K562 (cell line): ENCODE data around the gene WDFY2. TPM values are rescaled to one million over a fixed set of nuclear protein-coding genes. Genes with fewer than 3 reads are reported as not detected.

ENCODE experiments used
- CHAMP1 ChIP-seq: fragments of 450-650 bp; IDR thresholded peaks from 2 replicates; pipeline ENCODE4 v1.6.1; 2016; ENCODE audit warnings: mild to moderate bottlenecking
- CREB1 ChIP-seq, 2 experiments: sonication (generic) in 1 of 2; formaldehyde crosslinking in 1 of 2; IDR thresholded peaks; 2 replicates each; pipeline versions ENCODE4 v1.6.1 to v1.8.0; 2012 to 2022; ENCODE audit warnings: inconsistent platforms in 1 of 2, mild to moderate bottlenecking in 1 of 2, missing genetic modification reagents in 1 of 2, moderate library complexity in 1 of 2
- HDAC6 ChIP-seq: IDR thresholded peaks from 2 replicates; pipeline ENCODE4 v1.6.1; 2012; ENCODE audit warnings: low read depth, mild to moderate bottlenecking, control low read depth, inconsistent platforms, low read length, moderate library complexity
- MAFF ChIP-seq: IDR thresholded peaks from 2 replicates; pipeline ENCODE4 v1.6.1; 2012; ENCODE audit warnings: low read length, improper control_type of control experiment
- NCOA6 ChIP-seq: fragments of 450-650 bp; IDR thresholded peaks from 2 replicates; pipeline ENCODE4 v1.6.1; 2017; ENCODE audit warnings: mild to moderate bottlenecking
- PHB2 ChIP-seq: fragments of 450-650 bp; IDR thresholded peaks from 2 replicates; pipeline ENCODE4 v1.6.1; 2017; ENCODE audit warnings: low read depth
- POLR2A ChIP-seq: fragments of 450-650 bp; conservative IDR thresholded peaks from 2 replicates; pipeline ENCODE4 v1.6.1; 2016
- RFX5 ChIP-seq: IDR thresholded peaks from 2 replicates; pipeline ENCODE4 v1.6.1; 2011; ENCODE audit warnings: low read depth, mild to moderate bottlenecking, improper control_type of control experiment, low read length
- USF1 ChIP-seq: sonication (generic); formaldehyde crosslinking; IDR thresholded peaks from 2 replicates; pipeline ENCODE4 v1.9.0; 2022; ENCODE audit warnings: mild to moderate bottlenecking, missing genetic modification reagents
- ZKSCAN3 ChIP-seq: fragments of 250-450 bp; sonication (Bioruptor Pico); IDR thresholded peaks from 2 replicates; pipeline ENCODE4 v1.4.0; 2020
- ZNF124 ChIP-seq: sonication (generic); formaldehyde crosslinking; IDR thresholded peaks from 2 replicates; pipeline ENCODE4 v1.8.1; 2022; ENCODE audit warnings: missing genetic modification reagents
- ZNF354B ChIP-seq: fragments of 250-450 bp; sonication (Bioruptor Pico); IDR thresholded peaks from 2 replicates; pipeline ENCODE4 v1.4.0; 2020
- ZZZ3 ChIP-seq: fragments of 450-650 bp; IDR thresholded peaks from 2 replicates; pipeline ENCODE4 v1.6.1; 2016; ENCODE audit warnings: antibody characterized with exemption, mild to moderate bottlenecking, moderate library complexity
- polyA plus RNA-seq, 8 experiments: library from polyadenylated mRNA; depleted of rRNA in 4 of 8; stranded (reverse) in 5 of 8; unstranded in 3 of 8; fragments of >200 nt; fragmentation: Nextera tagmentation in 2 of 8; fragmentation: Illumina TruSeq in 1 of 8; extraction: Ambion mirVana in 2 of 8; extraction: Trizol in 1 of 8; gene quantifications; 2 replicates each; pipeline versions ENCODE4 v1.2.1 to v1.2.3, GENCODE V29; 2011 to 2014; ENCODE audit warnings: inconsistent platforms in 1 of 8, missing spikeins in 1 of 8
- total RNA-seq, 7 experiments: library from RNA; depleted of rRNA in 6 of 7; stranded (reverse); fragments of >200 nt in 6 of 7; fragmentation: Illumina TruSeq in 2 of 7; extraction: Trizol in 2 of 7; gene quantifications; 2 replicates each; pipeline versions ENCODE4 v1.2.1 to v1.2.3, GENCODE V29; 2011 to 2021; ENCODE audit warnings: low replicate concordance in 1 of 7
- TF ChIP-seq, protein P1 (sequence below): fragments of 450-650 bp; IDR thresholded peaks from 2 replicates; pipeline ENCODE4 v1.6.1; 2016; ENCODE audit warnings: mild to moderate bottlenecking, moderate library complexity

The WDFY2 gene
- total and polyA plus RNA-seq, 9 of the 15 experiments (the other 6 are each of a cell fraction or from before 2014, with no cell fraction given) = 0.66 to 6.4 (median 4.4) TPM

DNA sequence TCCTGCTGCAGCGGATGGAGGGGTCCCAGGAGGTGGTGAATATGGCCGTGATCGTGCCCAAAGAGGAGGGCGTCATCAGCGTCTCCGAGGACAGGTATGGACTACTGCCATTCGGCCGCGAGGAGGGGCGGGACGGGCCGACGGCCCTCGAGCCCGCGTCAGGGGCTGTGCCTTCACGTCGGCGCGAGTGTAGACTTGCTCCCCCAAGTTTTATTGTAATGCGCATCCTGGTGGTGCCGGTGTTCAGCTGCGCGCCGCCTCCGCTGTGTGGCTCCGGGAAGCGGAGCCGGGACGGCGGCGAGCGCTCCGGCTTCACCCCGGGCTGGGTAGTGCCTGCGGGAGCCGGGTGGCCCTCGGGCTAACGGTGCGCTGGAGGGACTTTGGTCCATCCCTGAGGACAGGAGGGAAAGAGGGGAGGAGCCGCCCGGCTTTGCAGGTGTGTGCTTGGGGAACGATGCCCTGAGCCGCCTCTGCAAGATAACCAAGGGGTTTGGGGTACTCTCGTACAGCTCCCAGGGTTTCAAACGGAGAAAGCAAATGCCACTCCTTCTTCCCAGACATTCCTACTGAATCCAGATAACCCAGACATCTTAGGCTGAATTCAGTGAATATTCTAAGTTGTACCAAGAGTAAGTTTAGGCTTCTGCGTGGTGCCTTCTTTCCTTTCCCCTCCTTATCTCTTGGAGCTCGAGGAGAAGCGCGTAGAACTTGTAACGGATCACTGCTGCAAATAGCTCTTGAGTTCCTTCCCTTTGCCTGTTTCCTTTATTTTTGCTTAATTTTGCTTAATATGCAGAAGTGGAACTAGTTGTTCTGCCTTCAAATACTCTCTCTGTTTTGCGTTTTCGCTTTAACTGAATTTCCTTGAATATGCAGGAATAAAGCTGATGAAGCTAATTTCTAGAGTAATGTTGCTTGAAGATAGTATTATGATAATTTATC, 740 bp downstream of the WDFY2 start (continued):
- TF ChIP-seq, protein P1, sequence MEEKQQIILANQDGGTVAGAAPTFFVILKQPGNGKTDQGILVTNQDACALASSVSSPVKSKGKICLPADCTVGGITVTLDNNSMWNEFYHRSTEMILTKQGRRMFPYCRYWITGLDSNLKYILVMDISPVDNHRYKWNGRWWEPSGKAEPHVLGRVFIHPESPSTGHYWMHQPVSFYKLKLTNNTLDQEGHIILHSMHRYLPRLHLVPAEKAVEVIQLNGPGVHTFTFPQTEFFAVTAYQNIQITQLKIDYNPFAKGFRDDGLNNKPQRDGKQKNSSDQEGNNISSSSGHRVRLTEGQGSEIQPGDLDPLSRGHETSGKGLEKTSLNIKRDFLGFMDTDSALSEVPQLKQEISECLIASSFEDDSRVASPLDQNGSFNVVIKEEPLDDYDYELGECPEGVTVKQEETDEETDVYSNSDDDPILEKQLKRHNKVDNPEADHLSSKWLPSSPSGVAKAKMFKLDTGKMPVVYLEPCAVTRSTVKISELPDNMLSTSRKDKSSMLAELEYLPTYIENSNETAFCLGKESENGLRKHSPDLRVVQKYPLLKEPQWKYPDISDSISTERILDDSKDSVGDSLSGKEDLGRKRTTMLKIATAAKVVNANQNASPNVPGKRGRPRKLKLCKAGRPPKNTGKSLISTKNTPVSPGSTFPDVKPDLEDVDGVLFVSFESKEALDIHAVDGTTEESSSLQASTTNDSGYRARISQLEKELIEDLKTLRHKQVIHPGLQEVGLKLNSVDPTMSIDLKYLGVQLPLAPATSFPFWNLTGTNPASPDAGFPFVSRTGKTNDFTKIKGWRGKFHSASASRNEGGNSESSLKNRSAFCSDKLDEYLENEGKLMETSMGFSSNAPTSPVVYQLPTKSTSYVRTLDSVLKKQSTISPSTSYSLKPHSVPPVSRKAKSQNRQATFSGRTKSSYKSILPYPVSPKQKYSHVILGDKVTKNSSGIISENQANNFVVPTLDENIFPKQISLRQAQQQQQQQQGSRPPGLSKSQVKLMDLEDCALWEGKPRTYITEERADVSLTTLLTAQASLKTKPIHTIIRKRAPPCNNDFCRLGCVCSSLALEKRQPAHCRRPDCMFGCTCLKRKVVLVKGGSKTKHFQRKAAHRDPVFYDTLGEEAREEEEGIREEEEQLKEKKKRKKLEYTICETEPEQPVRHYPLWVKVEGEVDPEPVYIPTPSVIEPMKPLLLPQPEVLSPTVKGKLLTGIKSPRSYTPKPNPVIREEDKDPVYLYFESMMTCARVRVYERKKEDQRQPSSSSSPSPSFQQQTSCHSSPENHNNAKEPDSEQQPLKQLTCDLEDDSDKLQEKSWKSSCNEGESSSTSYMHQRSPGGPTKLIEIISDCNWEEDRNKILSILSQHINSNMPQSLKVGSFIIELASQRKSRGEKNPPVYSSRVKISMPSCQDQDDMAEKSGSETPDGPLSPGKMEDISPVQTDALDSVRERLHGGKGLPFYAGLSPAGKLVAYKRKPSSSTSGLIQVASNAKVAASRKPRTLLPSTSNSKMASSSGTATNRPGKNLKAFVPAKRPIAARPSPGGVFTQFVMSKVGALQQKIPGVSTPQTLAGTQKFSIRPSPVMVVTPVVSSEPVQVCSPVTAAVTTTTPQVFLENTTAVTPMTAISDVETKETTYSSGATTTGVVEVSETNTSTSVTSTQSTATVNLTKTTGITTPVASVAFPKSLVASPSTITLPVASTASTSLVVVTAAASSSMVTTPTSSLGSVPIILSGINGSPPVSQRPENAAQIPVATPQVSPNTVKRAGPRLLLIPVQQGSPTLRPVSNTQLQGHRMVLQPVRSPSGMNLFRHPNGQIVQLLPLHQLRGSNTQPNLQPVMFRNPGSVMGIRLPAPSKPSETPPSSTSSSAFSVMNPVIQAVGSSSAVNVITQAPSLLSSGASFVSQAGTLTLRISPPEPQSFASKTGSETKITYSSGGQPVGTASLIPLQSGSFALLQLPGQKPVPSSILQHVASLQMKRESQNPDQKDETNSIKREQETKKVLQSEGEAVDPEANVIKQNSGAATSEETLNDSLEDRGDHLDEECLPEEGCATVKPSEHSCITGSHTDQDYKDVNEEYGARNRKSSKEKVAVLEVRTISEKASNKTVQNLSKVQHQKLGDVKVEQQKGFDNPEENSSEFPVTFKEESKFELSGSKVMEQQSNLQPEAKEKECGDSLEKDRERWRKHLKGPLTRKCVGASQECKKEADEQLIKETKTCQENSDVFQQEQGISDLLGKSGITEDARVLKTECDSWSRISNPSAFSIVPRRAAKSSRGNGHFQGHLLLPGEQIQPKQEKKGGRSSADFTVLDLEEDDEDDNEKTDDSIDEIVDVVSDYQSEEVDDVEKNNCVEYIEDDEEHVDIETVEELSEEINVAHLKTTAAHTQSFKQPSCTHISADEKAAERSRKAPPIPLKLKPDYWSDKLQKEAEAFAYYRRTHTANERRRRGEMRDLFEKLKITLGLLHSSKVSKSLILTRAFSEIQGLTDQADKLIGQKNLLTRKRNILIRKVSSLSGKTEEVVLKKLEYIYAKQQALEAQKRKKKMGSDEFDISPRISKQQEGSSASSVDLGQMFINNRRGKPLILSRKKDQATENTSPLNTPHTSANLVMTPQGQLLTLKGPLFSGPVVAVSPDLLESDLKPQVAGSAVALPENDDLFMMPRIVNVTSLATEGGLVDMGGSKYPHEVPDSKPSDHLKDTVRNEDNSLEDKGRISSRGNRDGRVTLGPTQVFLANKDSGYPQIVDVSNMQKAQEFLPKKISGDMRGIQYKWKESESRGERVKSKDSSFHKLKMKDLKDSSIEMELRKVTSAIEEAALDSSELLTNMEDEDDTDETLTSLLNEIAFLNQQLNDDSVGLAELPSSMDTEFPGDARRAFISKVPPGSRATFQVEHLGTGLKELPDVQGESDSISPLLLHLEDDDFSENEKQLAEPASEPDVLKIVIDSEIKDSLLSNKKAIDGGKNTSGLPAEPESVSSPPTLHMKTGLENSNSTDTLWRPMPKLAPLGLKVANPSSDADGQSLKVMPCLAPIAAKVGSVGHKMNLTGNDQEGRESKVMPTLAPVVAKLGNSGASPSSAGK = no peak
- TF ChIP-seq RFX5 (no peak), HDAC6 (no peak), POLR2A (no peak), MAFF (peak; percentile 32; the same call in 1 of the 2 replicates), PHB2 (no peak), USF1 (CRISPR knock-in tag) (no peak), CHAMP1 (no peak), ZNF354B (CRISPR knock-in tag) (no peak), ZNF124 (CRISPR knock-in tag) (no peak), NCOA6 (0 out of 2 replicates have a peak, but pooled peaks have one; percentile 49), ZKSCAN3 (CRISPR knock-in tag) (no peak), CREB1 (IDR thresholded peaks at IDR 0.05) (no peak), CREB1 (CRISPR knock-in tag; IDR thresholded peaks at IDR 0.05) (0 out of 2 replicates have a peak, but pooled peaks have one; percentile 23), ZZZ3 (no peak)
